Mucosa of descending colon (tissue), 3 donors: Measurements from ENCODE around the gene OCA2. TPM values are rescaled to one million over a fixed set of nuclear protein-coding genes. Genes with fewer than 3 reads are reported as not detected.

Experiments
- ATAC-seq: fragments of 200-7000 bp; cut with Tn5 transposase; one replicate; pipeline ENCODE4 v1.9.1; 2020; ENCODE audit warnings: mild to moderate bottlenecking, moderate library complexity
- DNase-seq, 3 donors: peaks; one replicate each; pipeline ENCODE4 v3.0.0-alpha.2; 2020
- H3K36me3 ChIP-seq: fragments of 200-600 bp; one replicate; pipeline ENCODE4 v1.8.0; 2021; ENCODE audit warnings: low read depth, mild to moderate bottlenecking
- H3K4me1 ChIP-seq: fragments of 200-600 bp; one replicate; pipeline ENCODE4 v1.8.0; 2021; ENCODE audit warnings: low read depth, mild to moderate bottlenecking
- H3K4me3 ChIP-seq: fragments of 200-600 bp; one replicate; pipeline ENCODE4 v1.8.0; 2021; ENCODE audit warnings: mild to moderate bottlenecking
- H3K9me3 ChIP-seq: fragments of 200-600 bp; one replicate; pipeline ENCODE4 v1.8.0; 2021; ENCODE audit warnings: mild to moderate bottlenecking
- intact Hi-C, 2 donors: fragments of 100-400 bp; cut with DNase I in 1 of 2; cut with micrococcal nuclease in 1 of 2; formaldehyde crosslinking; loops; one replicate each; pipeline versions ENCODE4 v1.11.0 to v1.11.1; 2022; cut with DNase I, micrococcal nuclease
- total RNA-seq, 3 donors: library from RNA; stranded (reverse); fragmentation: NEBNext Ultra II Directional in 2 of 3; extraction: Animal tissue kit (Norgen Biotek cat#: 25700) in 2 of 3; gene quantifications; one replicate each; pipeline versions ENCODE4 v1.2.1 to v1.2.4, GENCODE V29; 2021 to 2023
- TF ChIP-seq, protein P1 (sequence below): fragments of 200-600 bp; IDR thresholded peaks from one replicate; pipeline ENCODE4 v1.8.0; 2022; ENCODE audit warnings: antibody characterized with exemption, mild to moderate bottlenecking
- donor health status: DM: no; HTN: no; CAD: no; lungs with moderate emphysema.
- donor health status: DM: no; HTN: no; CAD: no.
- donor health status: DM: no; HTN: yes; CAD: no.

The OCA2 gene
- total RNA-seq, 3 donors from 2014 or later, result 0.22 to 0.32 TPM; not detected in 1

- H3K4me1 ChIP-seq, result no peaks in the 10 kb centered on the region
- no peaks in the 10 kb centered on the region for H3K36me3 ChIP-seq
- no peak for ATAC-seq
- TF ChIP-seq, protein P1, sequence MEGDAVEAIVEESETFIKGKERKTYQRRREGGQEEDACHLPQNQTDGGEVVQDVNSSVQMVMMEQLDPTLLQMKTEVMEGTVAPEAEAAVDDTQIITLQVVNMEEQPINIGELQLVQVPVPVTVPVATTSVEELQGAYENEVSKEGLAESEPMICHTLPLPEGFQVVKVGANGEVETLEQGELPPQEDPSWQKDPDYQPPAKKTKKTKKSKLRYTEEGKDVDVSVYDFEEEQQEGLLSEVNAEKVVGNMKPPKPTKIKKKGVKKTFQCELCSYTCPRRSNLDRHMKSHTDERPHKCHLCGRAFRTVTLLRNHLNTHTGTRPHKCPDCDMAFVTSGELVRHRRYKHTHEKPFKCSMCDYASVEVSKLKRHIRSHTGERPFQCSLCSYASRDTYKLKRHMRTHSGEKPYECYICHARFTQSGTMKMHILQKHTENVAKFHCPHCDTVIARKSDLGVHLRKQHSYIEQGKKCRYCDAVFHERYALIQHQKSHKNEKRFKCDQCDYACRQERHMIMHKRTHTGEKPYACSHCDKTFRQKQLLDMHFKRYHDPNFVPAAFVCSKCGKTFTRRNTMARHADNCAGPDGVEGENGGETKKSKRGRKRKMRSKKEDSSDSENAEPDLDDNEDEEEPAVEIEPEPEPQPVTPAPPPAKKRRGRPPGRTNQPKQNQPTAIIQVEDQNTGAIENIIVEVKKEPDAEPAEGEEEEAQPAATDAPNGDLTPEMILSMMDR, result no peak
- intact Hi-C loops, result no loop called here
- H3K4me3 ChIP-seq, result no peak overlapping the region
- peaks cover 82% of the 10 kb centered on the region for H3K9me3 ChIP-seq
- no peak for DNase-seq
Measured at GRCh38 chr15:27734785-27735495, 364.2 kb downstream of the OCA2 start.

- H3K4me1 ChIP-seq, result no peaks in the 10 kb centered on the region
- ATAC-seq, result no peak
- no peak overlapping the region for H3K4me3 ChIP-seq
- H3K36me3 ChIP-seq, result no peaks in the 10 kb centered on the region
- TF ChIP-seq, protein P1, result no peak
- intact Hi-C loops, result no loop called here
- no peak for DNase-seq
- peaks cover 70% of the 10 kb centered on the region for H3K9me3 ChIP-seq
Measured at GRCh38 chr15:27731776-27732175, 367.3 kb downstream of the OCA2 start.

DNA sequence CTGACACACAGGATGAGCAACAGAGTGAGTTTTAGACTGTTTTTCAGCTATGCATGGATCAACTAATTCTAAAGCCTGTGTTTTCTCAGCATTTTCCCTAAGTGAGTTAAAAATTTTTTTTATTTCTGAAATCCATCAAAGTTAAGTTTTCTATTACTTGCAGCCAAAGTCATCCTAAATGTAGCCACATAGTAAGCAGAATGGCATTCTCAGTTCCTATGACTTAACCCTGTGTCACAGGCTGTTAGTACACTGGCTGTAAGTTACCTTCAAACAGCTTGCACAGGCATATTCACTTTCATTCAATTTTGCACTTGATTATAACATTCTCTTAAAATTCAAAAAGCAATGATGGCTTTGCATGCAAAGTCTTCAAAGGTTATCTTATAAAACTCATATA, 368.2 kb downstream of the OCA2 start:
- H3K36me3 ChIP-seq, result no peaks in the 10 kb centered on the region

DNA sequence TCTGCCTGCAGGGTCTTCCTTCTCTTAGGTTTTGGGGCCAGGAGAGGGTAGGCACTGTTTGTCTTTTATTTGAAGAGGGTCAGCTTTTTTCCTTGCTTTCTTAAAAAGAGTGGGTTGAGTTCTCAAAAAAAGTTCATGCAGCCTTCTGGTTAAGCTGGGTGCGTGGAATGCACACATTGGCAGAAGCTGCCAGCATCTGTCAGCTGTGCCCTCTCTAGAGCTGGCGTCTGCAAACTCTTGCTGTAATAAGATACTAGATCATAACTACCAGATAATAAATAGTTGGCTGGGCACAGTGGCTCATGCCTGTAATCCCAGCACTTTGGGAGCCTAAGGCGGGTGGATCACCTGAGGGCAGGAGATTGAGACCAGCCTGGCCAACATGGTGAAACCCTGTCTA, 373.4 kb downstream of the OCA2 start:
- ATAC-seq, result no peak
- intact Hi-C loops, result loop anchor here in 1 of 2 donors (10.0 kb wide), 2 partner anchors 59 to 71 kb away; no protein-coding TSS in a partner anchor

More for the DNA sequence above, 368.2 kb downstream of the OCA2 start:
- Histone ChIP-seq H3K9me3 (peaks cover 68% of the 10 kb centered on the region), H3K4me3 (no peak overlapping the region), H3K4me1 (no peaks in the 10 kb centered on the region)
- DNase-seq (no peak), ATAC-seq (no peak)
- TF ChIP-seq, protein P1, result no peak
- intact Hi-C loops, result no loop called here

GRCh38 chr15:27723821-27724220, 375.3 kb downstream of the OCA2 start:
- H3K4me1 ChIP-seq, result no peaks in the 10 kb centered on the region
- intact Hi-C loops, result loop anchor here in 1 of 2 donors (10.0 kb wide), 2 partner anchors 61 to 69 kb away; no protein-coding TSS in a partner anchor
- peaks cover 65% of the 10 kb centered on the region for H3K9me3 ChIP-seq
- no peaks in the 10 kb centered on the region for H3K36me3 ChIP-seq
- no peak for ATAC-seq
- no peak overlapping the region for H3K4me3 ChIP-seq
- TF ChIP-seq, protein P1, result no peak
- DNase-seq, result no peak

More for the DNA sequence above, 373.4 kb downstream of the OCA2 start:
- H3K36me3 ChIP-seq, result no peaks in the 10 kb centered on the region
- no peak overlapping the region for H3K4me3 ChIP-seq
- TF ChIP-seq, protein P1, result no peak
- H3K9me3 ChIP-seq, result peaks cover 60% of the 10 kb centered on the region
- H3K4me1 ChIP-seq, result no peaks in the 10 kb centered on the region
- no peak for DNase-seq
